Muscle layer of duodenum (tissue), 2 donors: Measurements from ENCODE around the gene PTPRO.

Source experiments
- H3K27ac ChIP-seq: one replicate; pipeline ENCODE4 v1.7.0; 2013; ENCODE audit warnings: mild to moderate bottlenecking, low read length
- H3K27me3 ChIP-seq: one replicate; pipeline ENCODE4 v1.7.0; 2013; ENCODE audit warnings: low read depth, mild to moderate bottlenecking, control low read depth, low read length
- H3K36me3 ChIP-seq, 2 donors: one replicate each; pipeline ENCODE4 v1.7.0; 2013; ENCODE audit warnings: low read length in 2 of 2, control low read depth in 1 of 2, mild to moderate bottlenecking in 1 of 2; ENCODE audit not compliant: insufficient read depth in 2 of 2, control insufficient read depth in 1 of 2
- H3K4me1 ChIP-seq, 2 donors: one replicate each; pipeline ENCODE4 v1.7.0; 2013; ENCODE audit warnings: low read length in 2 of 2, mild to moderate bottlenecking in 2 of 2, control low read depth in 1 of 2, moderate library complexity in 1 of 2; ENCODE audit not compliant: insufficient read depth in 2 of 2, control insufficient read depth in 1 of 2
- H3K4me3 ChIP-seq, 2 donors: one replicate each; pipeline ENCODE4 v1.7.0; 2013; ENCODE audit warnings: low read length in 2 of 2, low read depth in 1 of 2, mild to moderate bottlenecking in 1 of 2
- H3K9me3 ChIP-seq, 2 donors: one replicate each; pipeline ENCODE4 v1.7.0; 2013; ENCODE audit warnings: low read length in 2 of 2, control low read depth in 1 of 2, mild to moderate bottlenecking in 1 of 2; ENCODE audit not compliant: control insufficient read depth in 1 of 2
- donor health status: healthy.

The PTPRO gene

DNA sequence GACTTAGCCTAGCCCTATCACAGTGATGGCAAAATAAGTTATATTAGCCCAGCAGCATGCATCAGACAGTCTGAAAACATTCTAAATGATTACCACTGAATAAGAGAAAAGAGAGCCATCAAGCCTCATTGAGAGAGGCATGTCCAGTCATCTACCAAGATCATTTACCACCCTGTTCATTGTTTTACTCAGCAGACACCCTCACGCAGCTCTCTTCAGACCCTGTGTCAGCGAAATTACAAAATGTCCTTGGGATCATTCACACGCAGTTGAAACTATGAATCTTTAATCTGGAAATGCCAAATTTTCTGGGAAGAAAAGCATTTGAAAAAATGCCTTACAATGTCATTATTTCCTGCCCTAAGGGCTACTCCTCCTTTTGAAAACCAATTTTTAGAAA lies 89.5 kb downstream of the PTPRO start:
- Histone ChIP-seq H3K27ac (no peak overlapping the region), H3K27me3 (no peaks in the 10 kb centered on the region), H3K36me3 (no peaks in the 10 kb centered on the region), H3K4me3 (no peak overlapping the region), H3K9me3 (no peaks in the 10 kb centered on the region), H3K4me1 (no peaks in the 10 kb centered on the region)

DNA sequence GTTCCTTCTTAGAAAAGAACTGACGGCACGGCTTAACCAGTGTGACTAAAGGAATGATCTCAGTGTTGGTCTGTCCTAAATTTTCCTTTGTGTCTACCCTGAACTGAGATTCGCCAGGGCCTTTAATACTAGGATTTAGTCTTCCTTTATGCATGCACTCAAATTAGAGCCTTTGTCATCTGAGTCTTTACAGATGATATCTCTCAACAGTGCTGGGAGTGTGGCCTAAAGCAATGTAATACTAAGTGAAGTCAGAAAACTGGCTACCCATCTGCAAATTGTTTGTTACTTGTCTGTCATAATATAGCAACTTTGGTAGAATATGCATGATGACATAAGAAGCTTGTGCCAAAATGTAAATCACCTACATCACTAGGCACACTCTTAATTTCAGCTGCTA lies 95.4 kb downstream of the PTPRO start:
- Histone ChIP-seq H3K27ac (no peak overlapping the region), H3K4me1 (no peaks in the 10 kb centered on the region), H3K36me3 (no peaks in the 10 kb centered on the region), H3K4me3 (no peak overlapping the region), H3K27me3 (no peaks in the 10 kb centered on the region), H3K9me3 (no peaks in the 10 kb centered on the region)

DNA sequence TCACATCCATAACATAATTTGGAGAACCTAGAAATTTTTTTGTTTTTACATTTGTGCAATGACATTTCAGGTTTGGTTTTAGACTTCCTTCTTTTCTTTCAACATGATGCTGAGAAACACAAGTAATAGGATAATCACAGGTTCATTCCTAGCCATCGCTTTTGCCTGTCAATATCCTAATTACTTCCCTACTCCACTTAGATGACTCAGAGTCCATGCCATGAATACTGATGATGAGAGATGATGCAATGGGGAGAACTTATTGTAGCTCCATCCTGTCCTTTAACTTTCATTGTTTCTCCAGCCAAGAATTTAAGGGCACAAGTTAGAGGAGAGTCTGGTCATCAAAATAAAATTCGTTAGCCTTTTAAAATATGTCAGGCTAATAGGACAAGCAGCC lies 101.3 kb downstream of the PTPRO start:
- no peaks in the 10 kb centered on the region for H3K9me3 ChIP-seq
- no peak overlapping the region for H3K27ac ChIP-seq
- no peaks in the 10 kb centered on the region for H3K27me3 ChIP-seq
- no peak overlapping the region for H3K4me3 ChIP-seq
- no peaks in the 10 kb centered on the region for H3K36me3 ChIP-seq
- H3K4me1 ChIP-seq, result no peaks in the 10 kb centered on the region

DNA sequence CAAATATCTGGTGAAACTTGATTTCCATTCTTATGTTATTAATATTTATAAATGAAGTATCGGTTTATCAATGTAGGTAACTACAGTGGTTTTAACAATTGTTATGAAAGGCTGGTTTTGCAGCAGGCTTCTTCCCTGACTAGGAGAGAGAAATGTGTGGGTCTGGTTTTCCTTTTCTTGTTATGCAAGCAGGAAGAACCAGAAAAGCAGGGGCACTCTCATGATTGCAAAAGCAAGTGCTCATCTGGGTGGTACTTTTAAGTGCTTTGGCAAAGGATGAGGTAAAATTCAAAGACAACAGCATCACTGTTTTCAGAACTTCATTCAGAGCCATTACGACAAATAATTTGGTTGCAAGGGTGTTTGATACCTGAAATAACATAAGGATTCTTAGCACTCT lies 105.6 kb downstream of the PTPRO start:
- Histone ChIP-seq H3K9me3 (no peaks in the 10 kb centered on the region), H3K4me3 (no peak overlapping the region), H3K4me1 (no peaks in the 10 kb centered on the region), H3K27ac (no peak overlapping the region), H3K27me3 (no peaks in the 10 kb centered on the region), H3K36me3 (no peaks in the 10 kb centered on the region)

DNA sequence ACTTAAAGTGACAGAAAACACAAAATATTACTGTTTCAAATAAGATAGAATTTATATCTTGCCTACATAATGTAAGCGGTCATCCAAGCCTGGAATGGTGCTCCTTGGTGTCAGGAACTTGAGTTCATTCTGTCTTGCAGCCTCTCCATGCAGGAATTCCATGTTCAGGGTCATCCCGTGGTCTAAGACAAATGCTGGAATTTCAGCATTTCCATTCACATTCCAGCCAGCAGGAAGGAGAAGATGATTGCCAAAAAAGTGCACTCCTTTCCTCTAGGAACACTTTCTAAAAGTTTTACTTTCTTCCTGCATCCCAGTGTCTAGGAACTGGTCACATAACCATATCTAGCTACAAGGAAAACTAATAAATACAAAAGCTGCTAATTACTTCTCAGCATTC lies 106.3 kb downstream of the PTPRO start:
- no peaks in the 10 kb centered on the region for H3K9me3 ChIP-seq
- H3K36me3 ChIP-seq, result no peaks in the 10 kb centered on the region
- no peaks in the 10 kb centered on the region for H3K4me1 ChIP-seq
- H3K4me3 ChIP-seq, result no peak overlapping the region
- no peaks in the 10 kb centered on the region for H3K27me3 ChIP-seq
- no peak overlapping the region for H3K27ac ChIP-seq

DNA sequence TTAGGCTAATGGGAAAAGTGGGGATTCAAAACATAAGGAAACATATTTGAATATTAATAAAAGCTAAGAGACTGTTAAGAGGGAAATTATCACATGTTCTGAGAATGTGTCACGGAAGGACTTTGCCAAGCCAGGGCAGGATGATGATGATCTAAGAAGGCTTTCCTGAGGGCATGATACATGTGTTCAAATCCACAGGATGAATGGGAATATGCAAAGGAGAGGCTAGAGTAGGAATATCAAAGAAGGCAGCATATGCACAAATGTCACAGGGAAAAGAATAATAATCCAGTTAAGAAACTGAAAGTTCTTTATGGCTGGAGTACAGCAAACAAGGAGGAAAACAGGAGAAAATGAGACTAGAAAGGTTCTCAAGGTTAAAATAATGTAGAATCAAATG lies 107.0 kb downstream of the PTPRO start:
- no peaks in the 10 kb centered on the region for H3K36me3 ChIP-seq
- H3K27ac ChIP-seq, result no peak overlapping the region
- no peaks in the 10 kb centered on the region for H3K9me3 ChIP-seq
- H3K4me3 ChIP-seq, result no peak overlapping the region
- no peaks in the 10 kb centered on the region for H3K4me1 ChIP-seq
- no peaks in the 10 kb centered on the region for H3K27me3 ChIP-seq

DNA sequence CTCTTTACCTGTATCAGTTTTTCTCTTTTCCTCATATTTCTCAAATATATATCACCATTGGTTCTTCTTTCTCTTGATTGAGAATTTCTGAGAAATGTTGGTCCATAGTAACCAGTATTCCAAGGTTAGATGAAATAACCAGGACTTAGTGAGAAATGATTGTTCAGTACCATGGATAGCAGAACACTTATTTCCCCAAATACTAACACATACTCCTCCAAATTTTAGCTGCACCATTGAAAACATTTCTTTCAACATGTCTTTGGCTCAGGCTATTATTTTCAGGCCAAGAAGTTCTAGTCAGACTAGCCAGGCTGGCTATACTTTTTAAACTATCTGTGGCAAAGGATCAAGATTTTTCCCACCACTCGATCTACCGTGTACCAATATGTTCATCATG lies 113.3 kb downstream of the PTPRO start:
- no peaks in the 10 kb centered on the region for H3K36me3 ChIP-seq
- H3K4me1 ChIP-seq, result no peaks in the 10 kb centered on the region
- H3K9me3 ChIP-seq, result peaks cover 4 to 19% of the 10 kb centered on the region in 2 donors
- no peak overlapping the region for H3K4me3 ChIP-seq
- no peaks in the 10 kb centered on the region for H3K27me3 ChIP-seq
- no peak overlapping the region for H3K27ac ChIP-seq

DNA sequence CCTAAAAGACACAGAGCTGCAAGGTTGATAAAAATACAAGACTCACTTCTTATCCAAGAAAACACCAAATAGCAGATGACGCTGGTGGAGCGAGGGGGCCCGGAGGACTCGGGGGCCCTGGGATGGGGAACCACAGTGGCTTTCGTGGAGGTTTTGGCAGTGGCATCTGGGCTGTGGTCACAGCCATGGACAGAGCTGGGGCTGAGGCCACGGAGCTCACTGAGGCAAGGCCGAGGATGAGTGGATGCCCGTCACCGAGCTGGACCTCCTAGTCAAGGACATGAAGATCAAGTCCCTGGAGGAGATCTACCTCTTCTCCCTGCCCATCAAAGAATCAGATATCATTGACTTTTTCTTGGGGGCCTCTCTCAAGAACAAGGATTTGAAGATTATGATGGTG lies 117.2 kb downstream of the PTPRO start:
- no peak overlapping the region for H3K4me3 ChIP-seq
- no peaks in the 10 kb centered on the region for H3K36me3 ChIP-seq

DNA sequence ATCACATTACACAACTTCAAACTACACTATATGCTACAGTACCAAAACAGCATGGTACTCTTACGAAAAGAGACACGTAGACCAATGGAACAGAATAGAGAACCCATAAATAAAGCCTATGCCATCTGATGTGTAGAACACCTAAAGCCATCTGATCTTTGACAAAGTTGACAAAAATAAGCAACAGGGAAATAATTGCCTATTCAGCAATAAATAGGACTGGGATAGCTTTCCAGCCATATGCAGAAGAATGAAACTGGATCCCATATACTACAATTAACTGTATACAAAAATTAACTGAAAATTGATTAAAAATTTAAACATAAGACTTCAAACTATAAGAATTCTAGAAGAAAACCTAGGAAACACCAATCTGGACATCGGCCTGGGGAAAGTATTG lies 120.7 kb downstream of the PTPRO start:
- Histone ChIP-seq H3K36me3 (no peaks in the 10 kb centered on the region), H3K4me3 (no peak overlapping the region), H3K4me1 (no peaks in the 10 kb centered on the region), H3K27ac (no peak overlapping the region), H3K9me3 (peaks cover 0 to 12% of the 10 kb centered on the region in 2 donors), H3K27me3 (no peaks in the 10 kb centered on the region)

More for the DNA sequence above, 117.2 kb downstream of the PTPRO start:
- H3K27me3 ChIP-seq, result no peaks in the 10 kb centered on the region
- peaks cover 4 to 19% of the 10 kb centered on the region in 2 donors for H3K9me3 ChIP-seq
- H3K27ac ChIP-seq, result no peak overlapping the region
- no peaks in the 10 kb centered on the region for H3K4me1 ChIP-seq

DNA sequence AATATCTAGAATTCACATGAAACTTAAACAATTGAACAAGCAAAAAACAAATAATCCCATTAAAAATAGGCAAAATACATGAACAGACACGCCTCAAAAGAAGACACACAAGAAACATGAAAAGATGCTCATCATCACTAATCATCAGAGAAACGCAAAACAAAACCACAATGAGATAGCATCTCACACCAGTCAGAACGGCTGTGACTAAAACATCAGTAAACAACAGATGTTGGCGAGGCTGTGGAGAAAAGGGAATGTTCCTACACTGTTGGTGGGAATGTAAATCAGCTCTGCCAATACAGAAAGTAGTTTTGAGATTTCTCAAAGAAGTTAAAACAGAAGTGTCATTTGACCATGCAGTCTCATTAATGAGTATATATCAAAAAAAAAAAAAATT lies 121.3 kb downstream of the PTPRO start:
- H3K36me3 ChIP-seq, result no peaks in the 10 kb centered on the region
- no peaks in the 10 kb centered on the region for H3K4me1 ChIP-seq
- no peaks in the 10 kb centered on the region for H3K27me3 ChIP-seq
- peaks cover 0 to 10% of the 10 kb centered on the region in 2 donors for H3K9me3 ChIP-seq
- no peak overlapping the region for H3K27ac ChIP-seq
- no peak overlapping the region for H3K4me3 ChIP-seq

DNA sequence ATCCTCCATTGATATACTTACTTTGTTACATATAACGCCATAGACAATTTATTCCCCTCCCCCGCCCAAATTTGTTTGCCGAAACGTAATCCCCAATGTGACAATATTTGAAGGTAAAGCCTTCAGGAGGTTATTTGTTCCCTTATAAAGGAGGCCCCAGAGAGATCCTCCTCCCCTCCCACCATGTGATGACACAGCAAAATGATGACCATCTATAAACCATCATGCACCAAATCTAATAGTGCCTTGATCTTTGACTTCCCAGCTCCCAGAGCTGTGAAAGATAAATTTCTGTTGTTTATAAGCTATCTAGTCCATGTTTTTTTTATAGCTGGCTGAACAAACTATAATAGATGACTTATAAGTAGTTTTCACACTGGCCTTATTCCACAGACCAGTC lies 122.2 kb downstream of the PTPRO start:
- H3K27ac ChIP-seq, result no peak overlapping the region
- no peaks in the 10 kb centered on the region for H3K4me1 ChIP-seq
- no peak overlapping the region for H3K4me3 ChIP-seq
- peaks cover 0 to 6% of the 10 kb centered on the region in 2 donors for H3K9me3 ChIP-seq
- no peaks in the 10 kb centered on the region for H3K36me3 ChIP-seq
- no peaks in the 10 kb centered on the region for H3K27me3 ChIP-seq

DNA sequence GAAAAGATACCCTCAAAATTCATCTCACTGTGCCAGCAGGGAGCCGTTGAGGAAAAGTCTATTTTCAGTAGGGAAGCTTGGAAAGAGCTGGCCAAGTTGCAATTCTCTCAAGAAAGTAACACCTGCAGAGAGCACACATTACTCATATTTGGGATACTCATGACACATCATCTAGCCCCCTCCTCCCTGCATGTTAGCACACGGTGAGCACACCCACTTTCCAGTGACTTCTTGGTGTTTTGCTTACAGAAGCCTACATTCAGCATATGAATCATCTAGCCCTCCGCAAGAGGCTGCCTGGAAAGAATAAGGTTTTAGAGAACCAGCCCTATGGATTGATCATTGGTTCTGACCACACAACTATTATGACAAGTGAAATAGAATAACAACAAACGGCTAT lies 124.5 kb downstream of the PTPRO start:
- H3K4me1 ChIP-seq, result no peaks in the 10 kb centered on the region
- H3K9me3 ChIP-seq, result peaks cover 0 to 2% of the 10 kb centered on the region in 2 donors
- no peaks in the 10 kb centered on the region for H3K27me3 ChIP-seq
- H3K36me3 ChIP-seq, result no peaks in the 10 kb centered on the region
- H3K27ac ChIP-seq, result no peak overlapping the region
- no peak overlapping the region for H3K4me3 ChIP-seq
